Vagina (tissue), 2 donors: Measurements from ENCODE around the gene GDI1.

Experiments used
- POLR2A ChIP-seq, 2 donors: fragments of 450-650 bp; IDR thresholded peaks; one replicate each; pipeline ENCODE4 v1.6.1; 2017; ENCODE audit warnings: antibody characterized with exemption in 2 of 2, mild to moderate bottlenecking in 2 of 2, moderate library complexity in 2 of 2
- POLR2AphosphoS5 ChIP-seq, 2 donors: sonication (generic); formaldehyde crosslinking; IDR thresholded peaks; one replicate each; pipeline ENCODE4 v1.9.0; 2017; ENCODE audit warnings: antibody characterized with exemption in 2 of 2, mild to moderate bottlenecking in 2 of 2, low read depth in 1 of 2; ENCODE audit not compliant: insufficient read depth in 1 of 2
- TF ChIP-seq, protein P1 (sequence below), 3 experiments: fragments of 450-650 bp in 2 of 3; fragments of 200-600 bp in 1 of 3; sonication (generic) in 1 of 3; IDR thresholded peaks; one replicate each; pipeline ENCODE4 v1.5.1; 2017 to 2019; ENCODE audit warnings: antibody characterized with exemption in 3 of 3, mild to moderate bottlenecking in 2 of 3, moderate library complexity in 2 of 3

DNA sequence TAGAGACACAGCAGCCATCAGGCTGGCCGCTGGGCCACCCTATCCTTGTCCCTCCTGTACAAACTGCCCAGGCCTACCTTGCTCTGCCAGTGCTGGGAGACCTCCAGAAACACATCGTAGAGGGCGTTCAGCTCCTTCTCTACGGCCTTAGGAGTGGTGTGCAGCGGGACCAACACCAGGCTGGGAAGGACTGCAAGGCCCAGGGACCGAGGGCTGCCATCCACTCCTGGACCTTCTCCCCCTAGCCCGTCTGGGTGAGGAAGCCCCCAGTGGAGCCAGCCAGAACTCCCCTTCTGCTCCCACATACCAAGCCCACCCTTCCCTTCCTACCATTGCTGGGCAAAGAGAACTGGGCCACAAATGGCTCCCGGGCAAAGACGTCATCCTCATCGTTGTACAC lies 33.8 kb upstream of the GDI1 start:
- TF ChIP-seq, protein P1, sequence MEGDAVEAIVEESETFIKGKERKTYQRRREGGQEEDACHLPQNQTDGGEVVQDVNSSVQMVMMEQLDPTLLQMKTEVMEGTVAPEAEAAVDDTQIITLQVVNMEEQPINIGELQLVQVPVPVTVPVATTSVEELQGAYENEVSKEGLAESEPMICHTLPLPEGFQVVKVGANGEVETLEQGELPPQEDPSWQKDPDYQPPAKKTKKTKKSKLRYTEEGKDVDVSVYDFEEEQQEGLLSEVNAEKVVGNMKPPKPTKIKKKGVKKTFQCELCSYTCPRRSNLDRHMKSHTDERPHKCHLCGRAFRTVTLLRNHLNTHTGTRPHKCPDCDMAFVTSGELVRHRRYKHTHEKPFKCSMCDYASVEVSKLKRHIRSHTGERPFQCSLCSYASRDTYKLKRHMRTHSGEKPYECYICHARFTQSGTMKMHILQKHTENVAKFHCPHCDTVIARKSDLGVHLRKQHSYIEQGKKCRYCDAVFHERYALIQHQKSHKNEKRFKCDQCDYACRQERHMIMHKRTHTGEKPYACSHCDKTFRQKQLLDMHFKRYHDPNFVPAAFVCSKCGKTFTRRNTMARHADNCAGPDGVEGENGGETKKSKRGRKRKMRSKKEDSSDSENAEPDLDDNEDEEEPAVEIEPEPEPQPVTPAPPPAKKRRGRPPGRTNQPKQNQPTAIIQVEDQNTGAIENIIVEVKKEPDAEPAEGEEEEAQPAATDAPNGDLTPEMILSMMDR (IDR thresholded peaks at IDR 0.05), result no peak
- TF ChIP-seq POLR2AphosphoS5 (IDR thresholded peaks at IDR 0.05; ENCODE audit: insufficient read depth in 1 of 2, low read depth in 1 of 2), result no peak
- no peak for TF ChIP-seq POLR2A (IDR thresholded peaks at IDR 0.05)
